ENCODE measurements around the gene COL27A1. TPM values are rescaled to one million over a fixed set of nuclear protein-coding genes. Genes with fewer than 3 reads are reported as not detected.

COL27A1 gene
- polyA plus RNA-seq, 1 of the 3 experiments (the other 2 are of a cell fraction), result 8.7 TPM

DNA sequence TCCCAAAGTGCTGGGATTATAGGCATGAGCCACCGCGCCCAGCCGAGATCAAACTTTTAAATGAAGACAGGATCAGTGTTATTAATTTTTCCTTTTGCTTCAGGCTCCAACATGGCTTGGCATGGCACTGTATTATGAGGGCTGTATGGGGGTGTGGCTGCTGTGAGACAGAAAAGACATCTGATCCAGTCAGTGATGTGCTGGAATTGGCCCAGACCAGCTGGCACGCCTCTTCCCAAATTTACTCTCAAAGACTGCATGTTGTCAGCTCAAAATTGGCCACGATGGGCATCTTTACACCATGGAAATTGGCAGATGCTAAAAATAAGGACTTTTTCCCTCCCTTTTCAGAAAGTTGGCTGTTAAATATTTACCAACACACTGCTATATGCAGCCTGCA is 12.1 kb upstream of the COL27A1 start:
- CTCF ChIA-PET, result interaction anchor here (1.2 to 2.9 kb wide), 6 partner anchors 12 to 148 kb away, joined by 3 to 26 read pairs (median 7); partner anchors contain the start of gene COL27A1
- Histone ChIP-seq H3K36me3 (replicated peaks in 1 of 2; ENCODE audit: control insufficient read depth in 1 of 2, insufficient read depth in 2 of 2, low read length in 1 of 2) (no peaks in the 10 kb centered on the region), H4K20me1 (ENCODE audit: insufficient read depth) (no peaks in the 10 kb centered on the region), H3K9me3 (no peaks in the 10 kb centered on the region), H3K4me3 (ENCODE audit: low read depth in 2 of 2, low read length in 1 of 2) (no peak overlapping the region), H3K27ac (ENCODE audit: low read depth in 2 of 2, low read length in 1 of 2) (no peak overlapping the region), H3F3A (replicated peaks; ENCODE audit: insufficient read depth) (no peaks in the 10 kb centered on the region), H3K27me3 (ENCODE audit: insufficient read depth) (peaks cover 42% of the 10 kb centered on the region), H3K4me2 (no peak overlapping the region), H2AFZ (ENCODE audit: low read depth) (no peak overlapping the region), H3K9me2 (no peaks in the 10 kb centered on the region), H3K79me2 (ENCODE audit: insufficient read depth) (no peaks in the 10 kb centered on the region), H3K4me1 (ENCODE audit: control insufficient read depth in 1 of 2, insufficient read depth in 2 of 2, low read depth in 1 of 2, low read length in 1 of 2) (no peaks in the 10 kb centered on the region), H3K9ac (no peak overlapping the region)
- POLR2A ChIA-PET, result no interaction called here
- no peak for DNase-seq
- 87% methylated on average over 5 of the region's 5 CpGs for WGBS (ENCODE audit: low lambda C conversion rate)
- TF ChIP-seq FOSL2 (IDR thresholded peaks at IDR 0.05; ENCODE audit: borderline replicate concordance, low read depth) (no peak), EP300 (IDR thresholded peaks at IDR 0.05; ENCODE audit: borderline replicate concordance in 1 of 2, low read depth in 1 of 2, low read length in 1 of 2) (no peak), MXI1 (IDR thresholded peaks at IDR 0.05; ENCODE audit: low read depth, low read length) (no peak), GABPA (IDR thresholded peaks at IDR 0.05; ENCODE audit: low read depth) (no peak), FOXM1 (IDR thresholded peaks at IDR 0.05; ENCODE audit: low read depth) (no peak), REST (IDR thresholded peaks at IDR 0.05; ENCODE audit: low read depth, low read length) (no peak), NFIC (IDR thresholded peaks at IDR 0.05; ENCODE audit: borderline replicate concordance) (no peak), RXRA (IDR thresholded peaks at IDR 0.05; ENCODE audit: borderline replicate concordance, low read depth) (no peak), MAX (IDR thresholded peaks at IDR 0.05; ENCODE audit: low read depth) (no peak), CHD2 (IDR thresholded peaks at IDR 0.05; ENCODE audit: low read length, partially characterized antibody) (no peak), POLR2AphosphoS5 (IDR thresholded peaks at IDR 0.05; ENCODE audit: low read depth, low read length) (no peak), TAF1 (IDR thresholded peaks at IDR 0.05; ENCODE audit: borderline replicate concordance, low read depth, low read length) (no peak)
- TF ChIP-seq, protein P1, sequence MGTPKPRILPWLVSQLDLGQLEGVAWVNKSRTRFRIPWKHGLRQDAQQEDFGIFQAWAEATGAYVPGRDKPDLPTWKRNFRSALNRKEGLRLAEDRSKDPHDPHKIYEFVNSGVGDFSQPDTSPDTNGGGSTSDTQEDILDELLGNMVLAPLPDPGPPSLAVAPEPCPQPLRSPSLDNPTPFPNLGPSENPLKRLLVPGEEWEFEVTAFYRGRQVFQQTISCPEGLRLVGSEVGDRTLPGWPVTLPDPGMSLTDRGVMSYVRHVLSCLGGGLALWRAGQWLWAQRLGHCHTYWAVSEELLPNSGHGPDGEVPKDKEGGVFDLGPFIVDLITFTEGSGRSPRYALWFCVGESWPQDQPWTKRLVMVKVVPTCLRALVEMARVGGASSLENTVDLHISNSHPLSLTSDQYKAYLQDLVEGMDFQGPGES (IDR thresholded peaks at IDR 0.05; ENCODE audit: low read depth, low read length), result no peak
- TF ChIP-seq, protein P2, sequence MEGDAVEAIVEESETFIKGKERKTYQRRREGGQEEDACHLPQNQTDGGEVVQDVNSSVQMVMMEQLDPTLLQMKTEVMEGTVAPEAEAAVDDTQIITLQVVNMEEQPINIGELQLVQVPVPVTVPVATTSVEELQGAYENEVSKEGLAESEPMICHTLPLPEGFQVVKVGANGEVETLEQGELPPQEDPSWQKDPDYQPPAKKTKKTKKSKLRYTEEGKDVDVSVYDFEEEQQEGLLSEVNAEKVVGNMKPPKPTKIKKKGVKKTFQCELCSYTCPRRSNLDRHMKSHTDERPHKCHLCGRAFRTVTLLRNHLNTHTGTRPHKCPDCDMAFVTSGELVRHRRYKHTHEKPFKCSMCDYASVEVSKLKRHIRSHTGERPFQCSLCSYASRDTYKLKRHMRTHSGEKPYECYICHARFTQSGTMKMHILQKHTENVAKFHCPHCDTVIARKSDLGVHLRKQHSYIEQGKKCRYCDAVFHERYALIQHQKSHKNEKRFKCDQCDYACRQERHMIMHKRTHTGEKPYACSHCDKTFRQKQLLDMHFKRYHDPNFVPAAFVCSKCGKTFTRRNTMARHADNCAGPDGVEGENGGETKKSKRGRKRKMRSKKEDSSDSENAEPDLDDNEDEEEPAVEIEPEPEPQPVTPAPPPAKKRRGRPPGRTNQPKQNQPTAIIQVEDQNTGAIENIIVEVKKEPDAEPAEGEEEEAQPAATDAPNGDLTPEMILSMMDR (IDR thresholded peaks at IDR 0.05), result no peak
